ENCODE results near the gene NENF.
"Not testable (repeated sequence)": the region's sequence is repeated elsewhere in the genome, so short reads cannot be mapped to it uniquely, and the experiment has no call there.

Gene NENF

GRCh38 chr1:212458817-212459216, 26.1 kb downstream of the NENF start:
- DNase-seq (ENCODE audit: low spot score): no peak

GRCh38 chr1:212459656-212460055, 26.9 kb downstream of the NENF start:
- no peak for DNase-seq (ENCODE audit: low spot score)

GRCh38 chr1:212460376-212460775, 27.7 kb downstream of the NENF start:
- no peak for DNase-seq (ENCODE audit: low spot score)

GRCh38 chr1:212461916-212462660, 29.4 kb downstream of the NENF start:
- DNase-seq (ENCODE audit: low spot score): no peak

- DNase-seq (ENCODE audit: low spot score): no peak
Observed at GRCh38 chr1:212463565-212464285, 31.0 kb downstream of the NENF start.

GRCh38 chr1:212465311-212465710, 32.6 kb downstream of the NENF start:
- DNase-seq (ENCODE audit: low spot score): no peak

- DNase-seq (ENCODE audit: low spot score): no peak
Observed at GRCh38 chr1:212466437-212466836, 33.7 kb downstream of the NENF start.

GRCh38 chr1:212466898-212467650, 34.4 kb downstream of the NENF start:
- DNase-seq (ENCODE audit: low spot score): no peak

GRCh38 chr1:212467843-212468482, 35.2 kb downstream of the NENF start:
- peak; percentile 33 for DNase-seq (ENCODE audit: low spot score)

- no peak for DNase-seq (ENCODE audit: low spot score)
Observed at GRCh38 chr1:212470059-212470458, 37.3 kb downstream of the NENF start.

- DNase-seq (ENCODE audit: low spot score): no peak
Observed at GRCh38 chr1:212471286-212471685, 38.6 kb downstream of the NENF start.

- DNase-seq (ENCODE audit: low spot score): no peak
Observed at GRCh38 chr1:212471891-212472675, 39.4 kb downstream of the NENF start.

GRCh38 chr1:212473729-212474128, 41.0 kb downstream of the NENF start:
- DNase-seq (ENCODE audit: low spot score): no peak

- no peak for DNase-seq (ENCODE audit: low spot score)
Observed at GRCh38 chr1:212475151-212475550, 42.4 kb downstream of the NENF start.

GRCh38 chr1:212475831-212476230, 43.1 kb downstream of the NENF start:
- DNase-seq (ENCODE audit: low spot score): not testable (repeated sequence)

- DNase-seq (ENCODE audit: low spot score): peak; percentile 84
Observed at GRCh38 chr1:212477014-212477679, 44.4 kb downstream of the NENF start.

GRCh38 chr1:212477680-212478466, 45.2 kb downstream of the NENF start:
- no peak for DNase-seq (ENCODE audit: low spot score)

GRCh38 chr1:212478467-212479025, 45.8 kb downstream of the NENF start:
- no peak for DNase-seq (ENCODE audit: low spot score)

- DNase-seq (ENCODE audit: low spot score): no peak
Observed at GRCh38 chr1:212479188-212479587, 46.5 kb downstream of the NENF start.

Measured in SK-N-DZ (cell line).